ENCODE data around the gene CACNA1E.

GRCh38 chr1:181558416-181558815 lies 75.1 kb downstream of the CACNA1E start:
- no peak for TF ChIP-seq POLR2A (IDR thresholded peaks at IDR 0.05)
- TF ChIP-seq, protein P1, sequence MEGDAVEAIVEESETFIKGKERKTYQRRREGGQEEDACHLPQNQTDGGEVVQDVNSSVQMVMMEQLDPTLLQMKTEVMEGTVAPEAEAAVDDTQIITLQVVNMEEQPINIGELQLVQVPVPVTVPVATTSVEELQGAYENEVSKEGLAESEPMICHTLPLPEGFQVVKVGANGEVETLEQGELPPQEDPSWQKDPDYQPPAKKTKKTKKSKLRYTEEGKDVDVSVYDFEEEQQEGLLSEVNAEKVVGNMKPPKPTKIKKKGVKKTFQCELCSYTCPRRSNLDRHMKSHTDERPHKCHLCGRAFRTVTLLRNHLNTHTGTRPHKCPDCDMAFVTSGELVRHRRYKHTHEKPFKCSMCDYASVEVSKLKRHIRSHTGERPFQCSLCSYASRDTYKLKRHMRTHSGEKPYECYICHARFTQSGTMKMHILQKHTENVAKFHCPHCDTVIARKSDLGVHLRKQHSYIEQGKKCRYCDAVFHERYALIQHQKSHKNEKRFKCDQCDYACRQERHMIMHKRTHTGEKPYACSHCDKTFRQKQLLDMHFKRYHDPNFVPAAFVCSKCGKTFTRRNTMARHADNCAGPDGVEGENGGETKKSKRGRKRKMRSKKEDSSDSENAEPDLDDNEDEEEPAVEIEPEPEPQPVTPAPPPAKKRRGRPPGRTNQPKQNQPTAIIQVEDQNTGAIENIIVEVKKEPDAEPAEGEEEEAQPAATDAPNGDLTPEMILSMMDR (IDR thresholded peaks at IDR 0.05) = no peak

All from Peyer's patch (tissue), 4 donors.